OCI-LY3 (cell line): ENCODE measurements around the gene MS4A14.
"Not testable (repeated sequence)": the region's sequence is repeated elsewhere in the genome, so short reads cannot be mapped to it uniquely, and the experiment has no call there.

Experiments used
- CTCF ChIP-seq: fragments of 200-600, 300-600 bp; sonication (generic); IDR thresholded peaks from 2 replicates; pipeline ENCODE4 v1.5.1; 2014; ENCODE audit warnings: antibody characterized with exemption, low read length, low read depth
- EZH2phosphoT487 ChIP-seq: fragments of 200-600 bp; shearing (Covaris generic); IDR thresholded peaks from 2 replicates; pipeline ENCODE4 v1.6.1; 2018; ENCODE audit warnings: antibody characterized with exemption, mixed run types, low read depth

GRCh38 chr11:60451185-60451584 is 54.9 kb downstream of the MS4A14 start:
- not testable (repeated sequence) for TF ChIP-seq CTCF, EZH2phosphoT487
